Dedifferentiated amniotic fluid mesenchymal stem cell (primary cell): ENCODE results near the gene SLAMF6.
"Not testable (repeated sequence)": the region's sequence is repeated elsewhere in the genome, so short reads cannot be mapped to it uniquely, and the experiment has no call there.

Experiments used
- DNase-seq: peaks from one replicate; pipeline ENCODE4 v3.0.0-alpha.2; 2016; ENCODE audit errors: extremely low spot score

The SLAMF6 gene

GRCh38 chr1:160522622-160523345 lies at the start of gene SLAMF6:
SLAMF6 (minus strand) TSS chr1:160523255; CDS start chr1:160523192, 63 bp downstream.
- no peak for DNase-seq

- DNase-seq: no peak
These were observed 47.8 kb upstream of the SLAMF6 start for GRCh38 chr1:160570840-160571239.

GRCh38 chr1:160569806-160570205 lies 46.8 kb upstream of the SLAMF6 start:
- no peak for DNase-seq

- DNase-seq: no peak
These were observed 45.0 kb upstream of the SLAMF6 start for GRCh38 chr1:160567858-160568682.

GRCh38 chr1:160567341-160567740 lies 44.3 kb upstream of the SLAMF6 start:
- DNase-seq: no peak

- DNase-seq: no peak
These were observed 42.5 kb upstream of the SLAMF6 start for GRCh38 chr1:160565564-160565963.

GRCh38 chr1:160563230-160563629 lies 40.2 kb upstream of the SLAMF6 start:
- DNase-seq: not testable (repeated sequence)

- not testable (repeated sequence) for DNase-seq
These were observed 39.7 kb upstream of the SLAMF6 start for GRCh38 chr1:160562745-160563144.

- DNase-seq: no peak
These were observed 37.8 kb upstream of the SLAMF6 start for GRCh38 chr1:160560806-160561205.

GRCh38 chr1:160560045-160560705 lies 37.1 kb upstream of the SLAMF6 start:
- no peak for DNase-seq

GRCh38 chr1:160559437-160559836 lies 36.4 kb upstream of the SLAMF6 start:
- DNase-seq: not testable (repeated sequence)

GRCh38 chr1:160558660-160559380 lies 35.8 kb upstream of the SLAMF6 start:
- no peak for DNase-seq

- no peak for DNase-seq
These were observed 30.7 kb upstream of the SLAMF6 start for GRCh38 chr1:160553778-160554177.

GRCh38 chr1:160552425-160552824 lies 29.4 kb upstream of the SLAMF6 start:
- DNase-seq: no peak

- DNase-seq: no peak
These were observed 27.5 kb upstream of the SLAMF6 start for GRCh38 chr1:160550572-160551034.

- no peak for DNase-seq
These were observed 26.6 kb upstream of the SLAMF6 start for GRCh38 chr1:160549665-160550006.

- no peak for DNase-seq
These were observed 26.1 kb upstream of the SLAMF6 start for GRCh38 chr1:160548960-160549664.

GRCh38 chr1:160548183-160548582 lies 25.1 kb upstream of the SLAMF6 start:
- no peak for DNase-seq

- DNase-seq: no peak
These were observed 24.4 kb upstream of the SLAMF6 start for GRCh38 chr1:160547422-160547821.

- no peak for DNase-seq
These were observed 23.9 kb upstream of the SLAMF6 start for GRCh38 chr1:160546942-160547341.

- DNase-seq: no peak
These were observed 21.6 kb upstream of the SLAMF6 start for GRCh38 chr1:160544647-160545046.
